ENCODE measurements around the gene PLCB3. TPM values are rescaled to one million over a fixed set of nuclear protein-coding genes. Genes with fewer than 3 reads are reported as not detected.
A peak's percentile ranks its signal among the peaks of the same experiment; 100 is the strongest.
"Not testable (repeated sequence)": the region's sequence is repeated elsewhere in the genome, so short reads cannot be mapped to it uniquely, and the experiment has no call there.

The PLCB3 gene
- total RNA-seq, 2 donors from 2014 or later: 10.4 to 13.7 TPM

GRCh38 chr11:64312947-64313346, 61.6 kb downstream of the PLCB3 start:
- Mint-ChIP-seq H3K9me3 (no peaks in the 10 kb centered on the region), H3K27ac (peak overlapping the region; percentile 89 to 97), H3K36me3 (peaks cover 14 to 16% of the 10 kb centered on the region in 2 donors)
- DNase-seq (ENCODE audit: low spot score in 2 of 2) (no peak), ATAC-seq (no peak)

GRCh38 chr11:64313491-64314145, 62.3 kb downstream of the PLCB3 start:
- ATAC-seq (no peak), DNase-seq (ENCODE audit: low spot score in 2 of 2) (no peak)
- peak overlapping the region; percentile 89 to 97 for H3K27ac Mint-ChIP-seq
- H3K36me3 Mint-ChIP-seq: peaks cover 19 to 20% of the 10 kb centered on the region in 2 donors
- H3K9me3 Mint-ChIP-seq: no peaks in the 10 kb centered on the region

GRCh38 chr11:64314146-64314804, 62.9 kb downstream of the PLCB3 start:
- DNase-seq (ENCODE audit: low spot score in 2 of 2) (no peak), ATAC-seq (no peak)
- peak overlapping the region; percentile 62 to 84 for H3K27ac Mint-ChIP-seq
- no peaks in the 10 kb centered on the region for H3K9me3 Mint-ChIP-seq
- peaks cover 19 to 24% of the 10 kb centered on the region in 2 donors for H3K36me3 Mint-ChIP-seq

- Mint-ChIP-seq H3K9me3 (no peaks in the 10 kb centered on the region), H3K27ac (peak overlapping the region in 1 of 2 donors; percentile 62), H3K36me3 (peaks cover 19 to 27% of the 10 kb centered on the region in 2 donors)
- DNase-seq (ENCODE audit: low spot score in 2 of 2): no peak
- no peak for ATAC-seq
These were observed 63.7 kb downstream of the PLCB3 start for GRCh38 chr11:64314805-64315561.

- H3K9me3 Mint-ChIP-seq; ATAC-seq; DNase-seq (ENCODE audit: low spot score in 2 of 2): not testable (repeated sequence)
- Mint-ChIP-seq H3K36me3 (peaks cover 25 to 27% of the 10 kb centered on the region in 2 donors), H3K27ac (peak overlapping the region; percentile 99)
These were observed 64.6 kb downstream of the PLCB3 start for GRCh38 chr11:64315667-64316526.

- DNase-seq (ENCODE audit: low spot score in 2 of 2) (no peak), ATAC-seq (peak; percentile 10 to 17)
- Mint-ChIP-seq H3K27ac (peak overlapping the region; percentile 99), H3K36me3 (peaks cover 27 to 28% of the 10 kb centered on the region in 2 donors), H3K9me3 (no peaks in the 10 kb centered on the region)
These were observed 65.5 kb downstream of the PLCB3 start for GRCh38 chr11:64316672-64317324.

- Mint-ChIP-seq H3K36me3 (peaks cover 27 to 28% of the 10 kb centered on the region in 2 donors), H3K27ac (peak within 1 kb of the TSS; percentile 99), H3K9me3 (no peaks in the 10 kb centered on the region)
- ATAC-seq: peak; percentile 84 to 85
- DNase-seq (ENCODE audit: low spot score in 2 of 2): peak; percentile 91 to 98
These were observed 66.1 kb downstream of the PLCB3 start, which contains the start of gene TRMT112 for GRCh38 chr11:64317325-64317960. TSS of gene TRMT112 (minus strand) at chr11:64317559. CDS start at chr11:64317526, 33 bp downstream.

GRCh38 chr11:64317961-64318765, 66.8 kb downstream of the PLCB3 start, which contains the start of gene PRDX5:
TSS of gene PRDX5 (plus strand) at chr11:64318121. CDS start at chr11:64318216, 95 bp downstream.
- Mint-ChIP-seq H3K9me3 (no peaks in the 10 kb centered on the region), H3K27ac (peak within 1 kb of the TSS; percentile 99), H3K36me3 (peaks cover 27 to 28% of the 10 kb centered on the region in 2 donors)
- peak; percentile 76 to 87 for ATAC-seq
- peak; percentile 94 to 98 for DNase-seq (ENCODE audit: low spot score in 2 of 2)

Other genes with a start within 250 kb of the PLCB3 start
- not detected for gene FLRT1, start 215.6 kb upstream of the PLCB3 start, total RNA-seq
- gene MACROD1, start 85.4 kb upstream of the PLCB3 start, total RNA-seq: 10 to 100 TPM; 11.0 to 25.3 TPM
- 100 to 1,000 TPM; 328 to 366 TPM for gene STIP1, start 65.4 kb upstream of the PLCB3 start, total RNA-seq
- 100 to 1,000 TPM; 142 to 193 TPM for gene FERMT3, start 44.8 kb upstream of the PLCB3 start, total RNA-seq
- 10 to 100 TPM; 31.2 to 36.5 TPM for gene TRPT1, start 25.3 kb upstream of the PLCB3 start, total RNA-seq
- 10 to 100 TPM; 87.4 to 88.8 TPM for gene NUDT22, start 25.3 kb upstream of the PLCB3 start, total RNA-seq
- 10 to 100 TPM; 26.7 to 48.7 TPM for gene DNAJC4, start 21.0 kb upstream of the PLCB3 start, total RNA-seq
- gene VEGFB, start 16.9 kb upstream of the PLCB3 start, total RNA-seq: 100 to 1,000 TPM in 1 of 2 donors, 10 to 100 TPM in 1; 57.6 to 119 TPM
- gene FKBP2, start 10.4 kb upstream of the PLCB3 start, total RNA-seq: 10 to 100 TPM; 27.7 to 36.0 TPM
- gene PPP1R14B, start 4.6 kb upstream of the PLCB3 start, total RNA-seq: 100 to 1,000 TPM; 177 to 262 TPM
- gene BAD, start 33.1 kb downstream of the PLCB3 start, total RNA-seq: 10 to 100 TPM in 1 of 2 donors, 1 to 10 TPM in 1; 7.1 to 31.6 TPM
- 10 to 100 TPM; 34.2 to 37.6 TPM for gene GPR137, start 34.3 kb downstream of the PLCB3 start, total RNA-seq
- gene KCNK4, start 39.8 kb downstream of the PLCB3 start, total RNA-seq: under 1 TPM; 0.23 to 0.46 TPM
- under 1 TPM in 1 of 2 donors, not detected in 1; 0.55 TPM for gene CATSPERZ, start 48.8 kb downstream of the PLCB3 start, total RNA-seq
- gene ESRRA, start 54.0 kb downstream of the PLCB3 start, total RNA-seq: 10 to 100 TPM; 33.6 to 48.1 TPM
- 100 to 1,000 TPM; 198 to 213 TPM for gene TRMT112, start 66.0 kb downstream of the PLCB3 start, total RNA-seq
- gene PRDX5, start 66.6 kb downstream of the PLCB3 start, total RNA-seq: 100 to 1,000 TPM; 131 to 152 TPM
- 100 to 1,000 TPM in 1 of 2 donors, 10 to 100 TPM in 1; 75.0 to 103 TPM for gene CCDC88B, start 88.7 kb downstream of the PLCB3 start, total RNA-seq
- 10 to 100 TPM; 23.2 to 23.8 TPM for gene RPS6KA4, start 107.6 kb downstream of the PLCB3 start, total RNA-seq